GM19397 (cell line): ENCODE measurements around the gene ADSL.

Experiments
- ATAC-seq: cut with Tn5 transposase; IDR thresholded peaks from one replicate; pipeline ENCODE4 v1.9.1; 2021; ENCODE audit warnings: mild to moderate bottlenecking, moderate library complexity; ENCODE audit not compliant: unreplicated experiment

The ADSL gene

GRCh38 chr22:40416267-40416570, 69.9 kb downstream of the ADSL start:
- no peak for ATAC-seq

- ATAC-seq: no peak
Measured at GRCh38 chr22:40416636-40417035, 70.3 kb downstream of the ADSL start.

GRCh38 chr22:40417041-40417440, 70.7 kb downstream of the ADSL start:
- no peak for ATAC-seq

DNA sequence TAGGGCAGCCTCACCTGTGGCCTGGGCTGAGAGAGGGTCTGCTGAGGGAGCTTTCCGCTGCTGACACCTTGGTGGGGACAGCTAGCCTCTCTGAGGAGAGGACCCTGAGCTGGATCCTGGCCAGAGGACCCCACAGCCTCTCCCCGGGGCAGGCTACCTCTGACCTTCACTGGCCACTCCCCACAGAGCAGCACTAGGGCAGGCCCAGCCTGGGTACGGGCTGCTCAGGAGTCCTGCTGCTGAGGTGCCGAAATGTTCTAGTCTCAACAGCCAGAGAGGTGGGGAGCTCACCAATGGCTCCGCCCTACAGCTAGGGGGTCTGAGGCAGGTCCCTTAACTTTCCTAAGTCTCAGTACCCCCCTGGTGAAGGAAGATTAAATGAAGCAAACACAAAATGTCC, 71.6 kb downstream of the ADSL start:
- no peak for ATAC-seq

DNA sequence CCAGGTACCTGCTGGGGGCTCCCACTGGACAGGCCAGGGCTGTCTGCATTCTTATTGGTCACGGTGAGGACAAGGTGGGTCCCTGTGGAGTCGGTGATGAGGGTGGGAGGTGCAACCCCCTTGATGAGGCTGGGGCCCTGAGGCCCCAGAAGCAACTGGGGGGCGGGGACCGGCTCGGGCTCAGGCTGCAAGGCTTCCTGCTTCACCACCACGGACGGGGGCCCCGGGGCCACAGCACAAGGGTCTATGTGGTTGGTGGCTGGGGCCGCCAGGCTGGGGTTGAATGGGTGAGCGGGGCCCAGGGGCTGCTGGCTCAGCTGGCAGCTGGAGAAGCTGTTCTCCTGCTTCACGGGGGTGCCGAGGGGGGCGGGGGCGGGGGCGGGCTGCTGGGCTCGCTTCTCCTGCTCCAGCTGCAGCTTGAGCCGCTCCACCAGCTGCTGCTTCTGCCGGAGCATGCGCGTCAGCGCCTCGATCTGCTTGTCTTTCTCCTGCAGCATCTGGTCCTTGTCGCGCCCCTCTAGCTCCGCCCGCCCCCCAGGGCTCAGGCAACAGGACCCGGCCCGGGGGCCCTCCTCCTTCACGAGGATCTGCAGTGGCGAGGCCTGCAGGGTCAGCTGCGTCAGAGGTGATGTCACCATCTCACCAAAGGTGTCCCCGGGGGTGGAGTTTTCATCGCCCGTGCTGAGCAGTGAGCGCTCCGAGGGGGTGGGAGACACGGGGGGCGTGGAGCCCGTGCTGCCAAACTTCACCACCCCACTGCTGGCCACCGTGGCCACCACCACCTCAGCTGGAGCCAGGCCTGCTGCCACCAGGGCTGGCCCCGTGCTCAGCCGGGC, 72.3 kb downstream of the ADSL start:
- no peak for ATAC-seq

DNA sequence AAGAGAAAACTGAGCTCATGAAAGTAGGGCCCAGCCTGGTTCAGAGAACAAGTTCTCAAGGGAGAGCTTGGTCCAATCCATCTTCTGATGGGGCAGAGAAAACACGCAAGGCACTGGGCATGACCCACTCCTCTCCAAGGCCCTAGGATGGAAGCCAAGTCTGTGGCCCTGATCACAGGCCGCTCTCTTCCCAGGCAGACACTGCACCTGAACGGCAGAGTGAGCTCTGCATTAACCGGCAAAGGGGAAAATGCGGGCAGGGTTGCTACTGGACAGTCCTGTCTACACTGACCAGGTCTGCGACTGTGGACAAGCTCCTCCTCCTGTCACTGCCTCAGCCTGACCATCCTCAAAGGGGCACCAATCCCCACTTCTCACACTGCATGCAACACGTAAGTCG, 73.4 kb downstream of the ADSL start:
- ATAC-seq: no peak

DNA sequence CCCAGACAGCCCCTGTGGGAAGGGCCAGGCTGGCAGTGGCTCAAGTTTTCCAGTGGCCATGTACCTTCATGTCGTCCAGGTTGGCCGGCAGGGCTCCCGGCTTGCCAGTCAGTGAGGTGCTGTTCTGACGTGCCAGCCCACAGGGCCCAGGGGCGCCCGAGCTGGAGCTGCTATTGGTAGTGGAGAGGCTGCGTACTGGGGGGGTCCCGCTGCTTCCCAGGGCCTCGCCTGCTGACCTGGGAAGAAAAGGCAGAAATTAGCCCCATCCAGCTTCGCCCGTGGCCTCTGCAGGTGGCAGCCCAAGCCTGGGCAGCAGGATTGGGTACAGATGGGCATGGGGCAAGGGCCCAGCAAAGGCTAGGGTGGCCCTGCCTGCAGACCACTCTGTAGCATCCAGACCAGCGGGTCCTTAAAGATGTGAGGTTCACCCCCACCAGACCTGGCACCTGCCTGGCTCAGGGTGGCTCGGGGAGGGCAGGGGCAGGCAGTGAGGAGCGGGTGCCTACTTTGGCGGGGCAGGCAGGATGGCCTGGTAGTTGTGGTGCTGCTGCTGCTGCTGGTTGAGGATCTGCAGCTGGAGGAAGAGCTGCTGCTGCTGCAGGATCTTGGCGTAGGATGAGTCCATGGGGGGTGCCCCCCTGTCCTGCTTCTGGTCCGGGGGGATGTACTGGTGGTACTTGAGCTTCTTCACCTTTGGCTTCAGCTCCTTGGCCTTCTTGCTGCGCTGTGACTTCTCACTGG, 74.2 kb downstream of the ADSL start:
- no peak for ATAC-seq

- no peak for ATAC-seq
Measured at GRCh38 chr22:40421082-40421350, 74.7 kb downstream of the ADSL start.

- ATAC-seq: no peak
Measured at GRCh38 chr22:40421941-40422340, 75.6 kb downstream of the ADSL start.

GRCh38 chr22:40422558-40423309, 76.4 kb downstream of the ADSL start:
- no peak for ATAC-seq

GRCh38 chr22:40423310-40423688, 77.0 kb downstream of the ADSL start:
- ATAC-seq: no peak

GRCh38 chr22:40423882-40424640, 77.8 kb downstream of the ADSL start:
- no peak for ATAC-seq

DNA sequence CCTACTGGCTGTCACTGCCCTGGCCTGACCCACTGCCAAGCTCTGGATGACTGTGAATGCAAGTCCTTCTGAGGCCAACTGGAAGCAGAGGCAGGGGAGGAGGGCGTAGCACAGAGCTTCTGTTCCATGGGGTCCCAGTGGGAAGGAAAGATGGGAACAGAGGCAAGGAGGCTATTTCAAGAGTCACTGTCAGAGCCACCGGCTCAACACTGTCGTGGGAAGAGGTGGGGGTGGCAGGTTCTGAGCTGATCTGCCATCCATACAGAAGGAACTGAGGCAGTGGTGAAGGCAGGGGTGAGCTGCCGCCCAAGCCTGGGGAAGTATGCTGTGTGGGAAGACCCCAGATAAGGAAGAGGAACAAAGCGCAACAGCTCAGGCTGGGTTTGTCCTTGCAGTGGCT, 78.8 kb downstream of the ADSL start:
- no peak for ATAC-seq

DNA sequence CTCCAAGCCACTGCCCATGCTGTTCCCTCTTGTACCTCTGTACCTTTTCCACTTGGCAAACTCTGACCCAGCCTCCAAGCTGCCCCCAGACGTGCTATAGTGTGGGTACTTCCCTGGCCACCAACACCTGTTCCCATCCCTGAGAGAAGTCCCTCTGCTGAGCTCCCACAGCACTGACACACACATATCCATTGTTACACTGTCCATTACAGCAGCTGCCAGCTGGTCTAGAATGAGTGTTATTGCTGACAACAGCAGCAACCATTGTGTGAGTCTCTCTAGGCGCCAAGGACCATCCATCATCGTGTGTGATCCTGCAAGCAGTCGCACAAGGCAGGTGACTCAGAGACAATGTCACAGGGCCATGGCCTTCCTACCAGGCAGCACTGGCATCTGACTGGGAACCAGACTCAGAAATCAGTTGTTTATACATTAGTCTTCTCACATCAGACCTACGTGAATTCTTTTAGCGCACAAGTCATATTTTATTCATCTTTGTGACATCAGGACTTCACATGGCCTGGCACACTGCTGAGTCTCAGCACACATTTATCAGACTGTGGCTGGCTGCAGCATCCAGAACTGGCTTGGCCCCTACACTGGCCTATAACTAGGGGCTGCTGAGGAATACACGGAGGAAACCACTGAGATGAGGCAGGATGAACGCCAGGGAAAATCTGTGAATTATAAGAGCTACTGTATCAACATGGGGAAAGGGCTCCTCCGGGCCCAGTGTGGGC, 80.5 kb downstream of the ADSL start:
- no peak for ATAC-seq

GRCh38 chr22:40428796-40429195, 82.5 kb downstream of the ADSL start:
- ATAC-seq: no peak

GRCh38 chr22:40429481-40429880, 83.2 kb downstream of the ADSL start:
- no peak for ATAC-seq

DNA sequence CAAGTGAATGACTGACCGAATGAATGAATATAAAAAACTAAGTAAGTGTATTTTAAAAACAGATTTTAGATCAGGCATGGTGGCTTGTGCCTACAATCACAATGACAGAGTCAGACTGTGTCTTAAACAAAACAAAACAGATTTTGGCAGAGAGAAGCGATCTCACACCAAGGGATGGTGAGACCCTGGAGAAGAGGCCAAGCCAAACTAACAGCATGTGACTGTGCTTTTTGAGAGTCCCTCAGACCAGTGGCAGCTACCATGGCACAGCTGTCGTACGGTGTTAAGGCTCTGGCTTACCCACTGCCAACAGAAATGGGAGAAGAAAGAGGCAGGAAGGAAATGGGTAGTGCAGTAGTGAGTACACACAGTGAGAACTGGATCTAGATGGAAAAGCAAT, 84.7 kb downstream of the ADSL start:
- ATAC-seq: no peak

DNA sequence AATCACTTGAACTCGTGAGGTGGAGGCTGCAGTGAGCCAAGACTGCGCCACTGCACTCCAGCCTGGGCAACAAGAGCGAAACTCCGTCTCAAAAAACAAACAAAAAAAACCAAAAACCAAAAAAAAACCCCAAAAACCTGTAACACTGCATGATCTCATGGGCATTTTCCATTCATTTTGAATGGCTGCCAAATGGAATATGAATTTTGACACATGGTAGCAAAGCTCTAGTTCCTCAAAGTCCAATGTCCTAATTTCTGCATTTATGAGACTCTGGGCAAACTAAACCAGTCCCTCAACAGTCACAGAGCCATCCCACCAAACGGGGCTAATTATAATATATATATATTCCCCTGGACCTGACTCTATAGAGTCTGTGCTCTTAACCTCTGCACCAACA, 85.9 kb downstream of the ADSL start:
- no peak for ATAC-seq

- ATAC-seq: no peak
Measured at GRCh38 chr22:40432625-40433024, 86.3 kb downstream of the ADSL start.

DNA sequence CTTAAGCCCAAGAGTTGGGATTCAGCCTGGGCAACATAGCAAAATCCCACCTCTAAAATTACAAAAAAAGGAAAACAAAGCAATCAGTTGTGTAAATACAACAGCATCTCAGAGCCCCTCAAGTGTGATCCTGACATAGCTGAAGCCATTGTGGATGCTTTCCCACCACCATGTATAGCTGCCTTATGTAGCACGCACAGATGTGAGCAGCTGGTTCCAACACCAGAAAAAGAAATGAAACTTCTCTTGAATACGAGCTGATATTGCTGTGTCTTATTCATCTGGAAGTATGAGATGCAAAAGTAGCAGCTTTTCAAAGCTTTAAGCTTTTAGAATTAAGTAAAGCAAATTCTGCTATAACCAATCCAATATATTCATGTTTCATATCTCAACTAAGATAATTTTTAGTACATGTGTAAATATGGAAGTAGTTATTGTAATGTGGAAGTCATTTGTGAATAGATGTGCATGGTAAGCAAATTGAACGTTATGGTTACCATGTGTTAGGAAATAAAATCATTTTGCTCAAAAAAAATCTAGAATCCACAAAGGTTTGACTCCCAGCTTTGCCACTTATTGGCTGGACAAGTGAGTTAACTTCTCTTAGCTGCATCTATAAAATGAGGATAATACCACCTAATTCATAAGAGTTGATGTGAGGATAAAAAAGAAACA, 87.3 kb downstream of the ADSL start:
- no peak for ATAC-seq
